Epidermal melanocyte (primary cell): ENCODE measurements around the gene BAIAP2L2.
"Not testable (repeated sequence)": the region's sequence is repeated elsewhere in the genome, so short reads cannot be mapped to it uniquely, and the experiment has no call there.

ENCODE experiments used
- DNase-seq: peaks from one replicate; pipeline ENCODE4 v3.0.0; 2011; ENCODE audit warnings: low spot score; ENCODE audit not compliant: insufficient read length

BAIAP2L2 gene, protein sequence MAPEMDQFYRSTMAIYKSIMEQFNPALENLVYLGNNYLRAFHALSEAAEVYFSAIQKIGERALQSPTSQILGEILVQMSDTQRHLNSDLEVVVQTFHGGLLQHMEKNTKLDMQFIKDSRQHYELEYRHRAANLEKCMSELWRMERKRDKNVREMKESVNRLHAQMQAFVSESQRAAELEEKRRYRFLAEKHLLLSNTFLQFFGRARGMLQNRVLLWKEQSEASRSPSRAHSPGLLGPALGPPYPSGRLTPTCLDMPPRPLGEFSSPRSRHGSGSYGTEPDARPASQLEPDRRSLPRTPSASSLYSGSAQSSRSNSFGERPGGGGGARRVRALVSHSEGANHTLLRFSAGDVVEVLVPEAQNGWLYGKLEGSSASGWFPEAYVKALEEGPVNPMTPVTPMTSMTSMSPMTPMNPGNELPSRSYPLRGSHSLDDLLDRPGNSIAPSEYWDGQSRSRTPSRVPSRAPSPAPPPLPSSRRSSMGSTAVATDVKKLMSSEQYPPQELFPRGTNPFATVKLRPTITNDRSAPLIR

DNA sequence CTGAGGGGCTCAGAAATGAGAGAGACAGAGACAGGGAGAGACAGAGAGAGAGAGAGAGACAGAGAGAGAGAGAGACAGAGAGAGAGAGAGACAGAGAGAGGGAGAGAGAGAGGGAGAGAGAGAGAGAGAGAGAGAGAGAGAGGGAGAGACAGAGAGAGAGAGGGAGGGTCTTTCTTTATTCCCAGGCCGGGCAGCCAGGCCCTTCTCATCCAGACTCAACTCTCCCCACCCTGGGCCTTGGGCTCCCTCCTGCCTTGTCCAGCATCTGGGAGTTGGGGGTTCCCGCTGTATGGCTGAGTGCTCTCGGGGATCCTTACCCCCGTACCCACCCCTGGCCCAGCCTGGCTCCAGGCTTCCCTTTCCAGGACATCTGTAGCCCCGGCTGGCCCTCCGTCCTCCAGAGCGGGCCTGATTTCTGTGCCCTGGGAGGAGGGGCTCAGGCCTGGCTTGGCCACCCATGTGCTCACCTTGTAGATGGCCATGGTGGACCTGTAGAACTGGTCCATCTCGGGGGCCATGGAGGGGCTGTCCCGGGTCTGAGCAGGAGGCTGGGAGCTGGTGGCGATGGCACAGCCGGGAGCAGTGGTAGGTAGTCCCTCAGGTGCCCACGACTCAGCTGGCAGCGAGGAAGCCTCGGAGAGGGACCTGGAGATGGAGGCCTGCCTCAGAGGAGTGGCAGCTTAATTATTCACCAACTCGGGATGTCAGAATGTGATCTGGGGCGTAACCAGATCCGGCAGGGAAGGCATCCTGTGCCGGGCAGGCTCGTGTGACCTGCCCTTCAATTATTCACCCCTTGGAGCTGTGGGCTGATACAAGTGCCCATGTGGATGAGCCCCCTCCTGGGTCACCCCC lies at the start of gene BAIAP2L2:
Gene BAIAP2L2, minus strand, starts transcription at position 677 of the 855 bp plus-strand sequence. Its CDS starts 159 bp downstream, at position 518.
- no peak for DNase-seq

DNA sequence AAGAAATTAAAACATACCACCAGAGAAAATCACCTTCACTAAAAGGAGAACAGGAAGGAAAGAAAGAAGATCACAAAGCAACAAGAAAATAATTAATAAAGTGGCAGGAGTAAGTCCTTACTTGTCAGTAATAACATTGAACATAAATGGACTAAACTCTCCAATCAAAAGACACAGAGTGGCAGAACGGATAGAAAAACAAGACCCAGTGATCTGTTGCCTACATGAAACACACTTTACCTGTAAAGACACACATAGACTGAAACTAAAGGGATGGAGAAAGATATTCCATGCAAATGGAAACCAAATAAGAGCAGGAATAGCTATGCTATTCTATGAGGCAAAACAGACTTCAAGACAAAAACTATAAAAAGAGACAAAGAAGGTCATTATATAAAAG lies 45.2 kb upstream of the BAIAP2L2 start:
- DNase-seq: no peak

DNA sequence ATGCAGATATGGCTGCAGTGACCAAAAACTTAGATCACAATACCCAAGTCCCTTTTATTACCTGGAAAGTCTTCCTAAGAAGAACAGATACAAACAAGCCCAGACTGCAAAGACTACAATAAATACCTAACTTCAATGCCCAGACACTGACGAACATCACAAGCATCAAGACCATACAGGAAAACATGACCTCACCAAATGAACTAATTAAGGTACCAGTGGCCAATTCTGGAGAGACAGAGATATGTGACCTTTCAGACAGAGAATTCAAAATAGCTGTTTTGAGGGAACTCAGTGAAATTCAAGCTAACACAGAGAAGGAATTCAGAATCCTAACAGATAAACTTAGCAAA lies 44.1 kb upstream of the BAIAP2L2 start:
- DNase-seq: not testable (repeated sequence)

DNA sequence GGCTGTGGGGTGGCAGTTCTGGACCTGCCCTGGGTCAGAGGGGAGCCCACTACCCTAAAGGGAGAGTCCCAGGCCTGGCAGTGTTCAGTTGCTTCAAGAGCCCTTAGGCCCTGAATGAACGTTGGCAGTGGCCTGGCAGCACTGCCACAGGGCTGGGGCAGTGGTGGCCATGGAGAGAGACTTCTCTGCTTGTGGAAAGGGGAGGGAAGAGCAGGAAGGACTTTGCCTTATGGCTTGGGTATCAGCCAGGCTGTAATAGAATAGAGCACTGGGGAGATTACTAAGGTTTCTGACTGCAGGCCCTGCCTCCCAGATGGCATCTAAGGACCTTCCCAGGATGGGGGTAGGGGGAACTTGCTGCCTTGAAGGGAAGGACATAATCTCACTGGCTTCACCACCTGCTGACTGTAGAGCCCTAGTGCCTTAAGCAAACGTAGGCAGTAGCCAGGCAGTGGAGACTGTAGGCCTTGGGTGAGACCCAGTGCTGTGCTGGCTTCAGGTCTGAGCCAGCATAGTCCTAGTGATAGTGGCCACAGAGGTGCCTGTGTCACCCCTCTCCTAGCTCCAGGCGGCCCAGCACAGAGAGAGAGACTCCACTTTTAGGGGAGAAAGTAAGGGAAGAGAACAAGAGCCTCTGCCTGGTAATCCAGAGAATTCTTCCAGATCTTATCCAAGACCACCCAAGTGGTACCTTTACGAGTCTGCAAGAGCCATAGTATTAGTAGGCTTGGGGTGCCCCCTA lies 43.5 kb upstream of the BAIAP2L2 start:
- DNase-seq: no peak

DNA sequence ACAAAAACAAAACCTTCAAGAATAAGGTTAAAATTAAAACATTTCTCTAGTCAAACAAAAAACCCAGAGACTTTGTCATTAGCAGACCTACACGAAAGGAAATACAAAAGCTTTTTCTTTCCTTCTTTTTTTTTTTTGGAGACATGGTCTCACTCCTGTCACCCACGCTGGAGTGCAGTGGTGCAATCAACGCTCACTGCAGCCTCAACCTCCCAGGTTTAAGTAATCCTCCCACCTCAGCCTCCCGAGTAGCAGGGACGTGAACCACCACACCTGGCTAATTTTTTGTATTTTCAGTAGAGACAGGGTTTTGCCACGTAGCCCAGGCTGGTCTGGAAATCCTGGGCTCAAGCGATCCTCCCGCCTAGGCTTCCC lies 40.6 kb upstream of the BAIAP2L2 start:
- DNase-seq: no peak

DNA sequence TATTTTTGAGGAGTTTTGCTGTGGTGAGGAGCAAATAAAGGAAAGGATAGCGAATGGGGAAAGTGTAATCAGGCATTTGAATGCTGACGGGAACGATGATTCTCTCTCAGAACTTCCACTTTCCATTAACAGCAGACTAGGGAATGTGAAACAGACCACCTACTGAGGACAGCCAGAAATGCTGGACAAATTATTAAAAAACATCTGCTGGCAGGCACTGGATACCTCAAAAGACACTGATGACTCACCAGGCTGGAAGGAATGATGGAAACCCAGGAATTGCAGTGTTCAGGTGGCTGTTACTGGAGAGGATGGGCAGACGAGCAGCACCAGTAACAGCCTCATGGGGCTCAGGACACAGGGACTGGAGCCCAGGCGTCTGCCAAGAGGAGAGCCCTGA lies 37.8 kb upstream of the BAIAP2L2 start:
- DNase-seq: no peak

DNA sequence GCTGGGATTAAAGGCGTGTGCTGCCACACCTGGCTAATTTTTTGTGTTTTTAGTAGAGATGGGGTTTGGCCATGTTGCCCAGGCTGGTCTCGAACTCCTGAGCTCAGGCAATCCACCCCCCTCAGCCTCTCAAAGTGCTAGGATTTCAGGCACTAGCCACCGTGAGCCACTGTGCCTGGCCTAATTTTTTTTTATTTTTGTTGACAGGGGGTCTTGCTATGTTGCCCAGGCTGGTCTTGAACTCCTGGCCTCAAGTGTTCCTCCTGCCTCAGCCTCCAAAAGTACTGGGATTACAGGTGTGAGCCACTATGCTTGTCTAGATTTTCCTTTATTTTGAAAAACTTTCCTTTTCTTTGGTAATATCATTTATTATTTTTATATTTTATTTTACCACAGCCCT lies 35.7 kb upstream of the BAIAP2L2 start:
- not testable (repeated sequence) for DNase-seq

DNA sequence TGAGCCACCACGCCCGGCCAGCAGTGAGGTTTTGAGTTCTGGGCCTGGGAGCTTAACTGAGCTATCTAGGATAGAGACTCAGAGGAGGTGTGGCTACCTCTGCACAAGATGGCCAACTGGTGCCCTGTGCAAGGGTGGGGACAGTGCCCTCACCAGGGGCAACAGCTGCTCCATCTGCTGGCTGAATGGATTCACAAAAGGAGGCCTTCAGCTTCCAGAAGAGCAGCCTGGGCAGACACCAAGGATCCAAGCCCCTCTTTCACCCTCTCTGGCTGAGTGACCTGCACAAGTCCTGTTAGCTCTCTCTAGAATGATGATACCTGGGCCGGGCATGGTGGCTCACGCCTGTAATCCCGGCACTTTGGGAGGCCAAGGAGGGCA lies 33.5 kb upstream of the BAIAP2L2 start:
- no peak for DNase-seq

DNA sequence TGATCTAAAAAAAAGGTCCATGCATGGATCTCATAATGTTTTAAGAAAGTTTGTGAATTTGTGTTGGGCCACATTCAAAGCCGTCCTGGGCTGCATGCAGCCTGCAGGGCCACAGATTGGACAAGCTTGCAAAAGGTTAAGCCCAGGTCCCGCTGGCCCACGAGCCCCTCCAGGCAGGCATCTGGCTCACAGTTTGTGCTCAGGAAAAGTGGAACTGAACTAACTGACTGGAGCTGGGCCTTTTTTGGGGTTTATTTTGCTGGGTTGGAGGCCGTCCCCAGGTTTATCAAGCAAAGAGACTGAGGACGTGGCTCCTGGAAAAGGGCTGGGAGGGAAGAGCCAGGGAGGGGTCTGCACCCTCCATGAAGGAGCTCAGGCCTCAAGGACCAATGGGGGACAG lies 32.1 kb upstream of the BAIAP2L2 start:
- DNase-seq: no peak

DNA sequence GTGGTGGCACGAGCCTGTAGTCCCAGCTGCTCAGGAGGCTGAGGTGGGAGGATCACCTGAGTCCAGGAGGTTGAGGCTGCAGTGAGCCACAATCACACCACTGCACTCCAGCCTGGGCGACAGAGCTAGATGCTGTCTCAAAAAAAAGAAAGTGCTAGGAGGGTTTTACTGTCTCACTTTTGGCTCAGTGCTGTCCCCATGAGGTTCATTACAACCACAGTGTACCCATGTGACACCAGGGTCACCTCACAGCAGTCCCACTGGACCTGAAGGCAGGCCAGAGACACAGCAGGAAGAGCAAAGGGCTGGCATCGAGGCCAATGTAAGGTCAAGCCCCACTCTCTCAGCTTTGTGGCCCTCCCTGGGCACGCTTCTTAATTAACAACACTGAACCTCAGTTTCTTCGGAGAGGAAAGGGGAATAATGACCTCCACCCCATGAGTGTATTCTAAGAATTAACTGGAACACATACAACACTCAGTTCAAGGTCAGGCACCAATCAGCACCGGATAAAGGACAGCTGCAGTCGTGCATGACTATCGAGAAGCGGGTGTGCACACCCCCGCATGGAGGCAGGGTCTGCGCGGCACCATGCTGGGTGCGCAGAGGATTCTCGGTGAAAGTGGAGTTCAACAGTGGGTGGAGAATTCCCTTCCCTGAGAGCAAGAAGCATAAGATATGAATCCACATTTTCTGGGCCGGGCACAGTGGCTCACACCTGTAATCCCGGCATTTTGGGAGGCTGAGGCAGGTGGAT lies 30.9 kb upstream of the BAIAP2L2 start:
- DNase-seq: no peak

DNA sequence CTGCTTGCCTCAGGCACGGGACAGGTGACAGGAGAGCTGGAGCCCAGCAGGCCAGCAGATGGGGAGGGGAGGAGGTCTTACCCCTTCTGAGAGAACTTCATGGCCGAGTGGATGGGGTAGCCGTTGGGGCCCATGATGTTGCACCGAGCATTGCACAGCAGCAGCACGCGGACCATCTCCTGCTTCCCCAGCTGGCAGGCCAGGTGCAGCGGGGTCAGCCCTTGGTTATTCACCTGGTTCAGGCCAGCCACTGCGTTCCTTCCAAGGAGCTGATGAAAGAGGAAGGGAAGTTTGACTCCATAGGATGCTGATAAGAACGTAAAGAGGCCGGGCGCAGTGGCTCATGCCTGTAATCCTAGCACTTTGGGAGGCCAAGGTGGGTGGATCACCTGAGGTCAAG lies 29.4 kb upstream of the BAIAP2L2 start:
- no peak for DNase-seq

DNA sequence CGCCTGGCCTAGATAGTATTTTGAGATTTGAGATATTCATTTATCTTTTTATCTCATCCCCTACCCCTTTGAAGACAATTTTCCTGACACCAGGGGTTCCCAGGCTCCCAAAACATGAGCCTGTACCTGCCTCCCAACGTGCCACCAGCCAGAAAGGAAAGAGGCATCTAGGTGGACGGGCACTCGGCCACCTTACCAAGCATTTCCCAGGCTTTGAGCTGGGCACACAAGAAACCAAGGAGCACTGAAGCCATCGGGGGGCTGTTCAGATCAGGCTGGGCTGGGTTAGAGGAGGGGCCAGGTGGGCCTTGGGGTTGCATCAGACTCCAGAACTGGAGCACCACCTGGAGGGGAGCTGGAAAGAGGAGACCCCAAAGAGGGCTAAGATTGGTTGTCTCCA lies 28.5 kb upstream of the BAIAP2L2 start:
- no peak for DNase-seq

DNA sequence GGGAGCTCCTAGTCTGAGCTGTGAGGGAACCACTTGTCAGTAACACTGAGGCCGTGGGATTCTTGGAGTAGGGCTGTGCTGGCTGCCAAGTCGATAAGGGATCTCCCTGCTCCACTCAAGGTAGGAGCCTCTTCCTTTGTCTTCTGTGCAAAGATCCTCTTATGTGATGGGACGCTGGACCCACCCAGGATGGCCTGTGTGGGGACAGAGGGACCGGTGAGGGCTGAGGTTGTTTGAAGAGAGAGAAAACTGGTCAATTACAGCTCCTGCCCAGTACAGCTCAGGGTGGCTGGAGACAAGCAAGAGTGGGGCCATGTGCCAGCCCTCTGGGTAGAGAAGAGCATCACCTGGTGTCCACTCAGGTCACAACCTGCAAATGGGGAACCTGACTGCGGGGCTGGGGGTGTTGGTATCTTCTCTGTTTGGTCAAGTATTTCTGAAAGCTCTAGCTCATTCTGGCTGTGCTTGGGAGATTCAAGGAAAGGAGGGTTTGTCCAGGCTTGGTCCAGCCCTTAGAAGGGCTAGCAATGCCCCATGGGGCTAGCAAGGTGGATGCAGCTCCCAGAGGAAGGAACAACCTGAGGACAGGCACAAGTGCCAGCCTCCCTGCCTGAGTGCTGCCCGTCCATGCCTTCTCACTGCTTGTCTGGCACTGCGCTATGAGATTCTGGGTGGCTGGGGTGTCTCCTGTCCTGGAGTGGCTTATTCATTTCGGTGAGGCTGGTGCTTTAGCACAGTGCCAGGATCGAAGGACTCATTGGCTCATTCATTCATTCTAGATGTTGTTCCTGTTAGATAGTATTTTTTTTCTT lies 27.6 kb upstream of the BAIAP2L2 start:
- DNase-seq: no peak

DNA sequence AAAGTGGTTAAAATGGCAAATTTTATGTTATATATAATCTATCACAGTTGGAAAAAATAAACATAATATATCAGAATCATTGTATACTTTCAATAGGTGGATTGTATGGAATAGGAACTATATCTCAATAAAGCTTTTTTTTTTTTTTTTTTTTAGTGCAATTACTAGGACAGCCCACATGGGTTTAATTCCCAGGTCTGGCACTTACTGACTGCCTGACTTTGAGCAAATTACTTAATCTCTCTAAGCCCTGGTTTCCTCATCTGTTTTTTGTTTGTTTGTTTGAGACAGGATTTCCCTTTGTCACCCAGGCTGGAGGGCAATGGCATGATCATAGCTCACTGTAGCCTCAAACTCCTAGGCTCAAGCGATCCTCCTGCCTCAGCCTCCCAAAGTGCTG lies 26.1 kb upstream of the BAIAP2L2 start:
- DNase-seq: no peak

DNA sequence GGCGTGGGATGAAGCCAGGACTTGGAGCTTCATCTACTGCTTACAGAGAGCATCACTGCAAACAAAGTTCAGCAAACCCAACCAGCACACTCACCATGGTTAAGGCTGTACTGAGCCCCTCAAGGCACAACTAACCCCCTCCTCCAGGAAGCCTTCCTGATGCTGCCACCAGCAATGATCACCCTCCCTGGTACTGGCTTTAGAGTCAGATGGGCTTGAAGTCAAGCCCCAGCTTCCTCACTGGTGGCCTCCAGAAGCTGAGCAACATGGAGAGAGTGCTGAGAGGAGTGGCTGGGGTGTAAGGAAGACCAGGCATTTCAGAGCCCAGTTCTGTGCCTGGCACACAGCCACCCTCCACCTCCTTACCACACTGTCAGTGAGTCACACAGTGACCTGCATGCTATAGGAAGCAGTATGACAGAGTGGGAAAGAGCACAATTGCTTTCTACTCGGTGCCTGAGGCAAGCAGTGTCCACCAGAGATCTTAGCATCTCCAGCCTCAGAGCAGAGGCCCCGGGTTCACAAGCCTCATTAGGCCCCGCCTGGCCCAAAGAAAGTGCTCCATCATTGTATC lies 24.7 kb upstream of the BAIAP2L2 start:
- DNase-seq: no peak

DNA sequence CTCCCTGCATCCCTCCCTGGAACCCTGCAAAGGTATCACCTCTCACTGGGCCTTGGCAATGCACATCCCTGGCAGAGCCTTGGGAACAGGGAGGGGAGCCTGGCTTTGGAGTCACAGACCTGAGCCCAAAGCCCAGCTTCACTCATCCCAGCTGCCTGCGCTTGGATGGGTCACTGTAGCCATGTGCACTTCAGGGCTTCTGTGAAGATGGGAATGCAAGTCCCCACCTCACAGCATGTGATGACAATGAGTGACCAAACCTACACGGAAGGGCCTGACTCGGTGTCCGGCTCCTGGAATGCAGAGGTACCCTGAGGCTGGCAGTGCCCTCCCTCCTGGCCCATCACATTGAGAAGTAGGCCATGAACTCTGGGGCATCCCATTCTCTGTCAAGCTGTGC lies 22.8 kb upstream of the BAIAP2L2 start:
- DNase-seq: no peak

DNA sequence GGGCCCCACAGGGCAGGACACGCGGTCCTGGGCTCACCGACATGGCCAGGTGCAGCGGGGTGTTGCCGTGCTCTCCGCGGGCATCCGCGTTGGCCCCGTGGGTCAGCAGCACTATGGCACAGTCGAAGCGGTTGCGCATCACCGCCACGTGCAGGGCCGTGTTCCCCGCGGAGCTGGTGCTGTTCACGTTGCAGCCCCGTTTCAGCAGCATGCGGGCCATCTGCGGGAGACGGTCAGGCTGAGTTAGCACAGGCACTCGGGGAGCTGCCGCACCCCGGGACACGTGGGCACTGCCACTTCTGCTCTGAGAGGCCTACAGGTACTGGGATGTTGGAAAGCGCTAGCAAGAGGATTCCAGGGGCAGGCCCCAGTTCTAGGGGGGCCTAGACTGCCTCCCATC lies 22.3 kb upstream of the BAIAP2L2 start:
- no peak for DNase-seq

DNA sequence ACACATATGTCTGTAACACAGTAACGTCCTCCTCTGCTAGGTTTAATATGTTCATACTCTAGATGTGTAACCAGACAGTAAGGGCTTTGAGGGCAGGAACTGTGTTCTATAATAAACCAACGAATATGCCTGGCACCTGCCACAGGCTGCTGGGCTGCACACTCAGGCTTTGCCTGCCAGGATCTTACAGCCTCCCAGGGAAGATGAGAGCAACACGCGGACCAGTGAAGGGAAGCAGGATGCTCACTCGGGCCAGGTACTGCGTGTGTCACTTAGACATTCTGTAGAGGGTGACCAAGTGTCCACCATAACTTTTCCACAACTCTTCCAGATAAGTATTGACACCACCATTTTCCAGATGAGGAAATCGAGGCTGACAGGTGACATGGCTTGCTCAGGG lies 21.7 kb upstream of the BAIAP2L2 start:
- no peak for DNase-seq

DNA sequence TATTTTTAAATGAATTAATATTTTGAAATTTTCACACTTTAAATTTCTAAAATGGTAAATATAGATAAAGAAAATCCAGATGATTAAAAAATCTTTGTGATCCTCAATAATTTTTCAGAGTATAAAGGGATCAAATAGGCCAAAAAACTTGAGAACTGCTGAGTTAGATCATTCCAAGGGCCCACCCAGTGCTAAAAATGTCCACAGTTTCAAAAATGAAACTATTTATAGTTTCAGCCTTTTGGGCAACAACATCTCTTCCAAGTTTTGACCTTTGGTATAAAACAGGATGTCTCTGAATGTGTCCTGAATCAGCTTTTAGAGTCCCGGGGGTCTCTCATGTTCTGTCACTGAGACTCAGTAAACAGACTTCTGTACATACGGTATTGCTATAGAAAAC lies 20.9 kb upstream of the BAIAP2L2 start:
- DNase-seq: no peak

DNA sequence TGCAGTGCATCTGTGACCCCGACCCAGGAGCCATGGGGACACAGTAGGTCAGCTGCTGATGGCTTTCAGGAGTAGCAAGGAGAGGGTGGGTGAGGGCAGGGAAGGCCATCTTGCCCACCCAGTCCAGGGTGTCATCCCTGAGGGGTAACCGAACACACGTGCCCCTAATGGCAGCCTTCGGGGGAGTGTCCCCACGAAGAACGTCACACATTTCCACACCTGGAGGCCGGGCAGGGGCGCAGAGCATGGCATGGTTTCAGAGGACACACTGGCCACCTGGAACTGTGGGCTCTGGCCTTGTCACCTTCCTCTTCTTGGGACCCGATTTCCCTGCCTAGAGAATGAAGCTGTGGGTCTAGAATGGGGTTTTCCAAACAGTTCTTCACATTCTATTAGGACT lies 19.4 kb upstream of the BAIAP2L2 start:
- no peak for DNase-seq
